Measurements from ENCODE around the gene GPSM3. TPM values are rescaled to one million over a fixed set of nuclear protein-coding genes. Genes with fewer than 3 reads are reported as not detected.

Gene GPSM3
- total RNA-seq, 4 donors from 2014 or later, result 5.7 to 17.4 (median 8.6) TPM

GRCh38 chr6:32153564-32154513 lies 38.6 kb downstream of the GPSM3 start, which contains the start of gene PPT2:
Gene PPT2, plus strand, starts transcription at chr6:32154141. Its CDS starts 454 bp downstream, at chr6:32154595.
- Histone ChIP-seq H3K9me3 (no peaks in the 10 kb centered on the region), H3K27me3 (no peaks in the 10 kb centered on the region), H3K4me1 (peaks cover 36 to 73% (median 63%) of the 10 kb centered on the region in 4 donors), H3K4me3 (peak within 1 kb of the TSS; percentile 76 to 84 (median 80)), H3K27ac (replicated peaks in 1 of 4) (peak within 1 kb of the TSS; percentile 90 to 94 (median 93)), H3K36me3 (peaks cover 12 to 41% (median 37%) of the 10 kb centered on the region in 4 donors)
- 3% methylated on average over 46 of the region's 52 CpGs for WGBS
- intact Hi-C loops (cut with DNase I), result loop anchor here (2.0 kb wide), 1 partner anchor 35 kb away; no protein-coding TSS in a partner anchor
- peak; percentile 98 for DNase-seq (ENCODE audit: extremely low spot score)
- TF ChIP-seq POLR2A (IDR thresholded peaks at IDR 0.05; ENCODE audit: low read depth), result peak; percentile 36
- TF ChIP-seq EP300 (IDR thresholded peaks at IDR 0.05), result no peak
- TF ChIP-seq POLR2AphosphoS5 (IDR thresholded peaks at IDR 0.05), result peak; percentile 84 to 94
- TF ChIP-seq, protein P1, sequence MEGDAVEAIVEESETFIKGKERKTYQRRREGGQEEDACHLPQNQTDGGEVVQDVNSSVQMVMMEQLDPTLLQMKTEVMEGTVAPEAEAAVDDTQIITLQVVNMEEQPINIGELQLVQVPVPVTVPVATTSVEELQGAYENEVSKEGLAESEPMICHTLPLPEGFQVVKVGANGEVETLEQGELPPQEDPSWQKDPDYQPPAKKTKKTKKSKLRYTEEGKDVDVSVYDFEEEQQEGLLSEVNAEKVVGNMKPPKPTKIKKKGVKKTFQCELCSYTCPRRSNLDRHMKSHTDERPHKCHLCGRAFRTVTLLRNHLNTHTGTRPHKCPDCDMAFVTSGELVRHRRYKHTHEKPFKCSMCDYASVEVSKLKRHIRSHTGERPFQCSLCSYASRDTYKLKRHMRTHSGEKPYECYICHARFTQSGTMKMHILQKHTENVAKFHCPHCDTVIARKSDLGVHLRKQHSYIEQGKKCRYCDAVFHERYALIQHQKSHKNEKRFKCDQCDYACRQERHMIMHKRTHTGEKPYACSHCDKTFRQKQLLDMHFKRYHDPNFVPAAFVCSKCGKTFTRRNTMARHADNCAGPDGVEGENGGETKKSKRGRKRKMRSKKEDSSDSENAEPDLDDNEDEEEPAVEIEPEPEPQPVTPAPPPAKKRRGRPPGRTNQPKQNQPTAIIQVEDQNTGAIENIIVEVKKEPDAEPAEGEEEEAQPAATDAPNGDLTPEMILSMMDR (IDR thresholded peaks at IDR 0.05), result peak in 2 of 3 experiments; percentile 27 to 30

DNA sequence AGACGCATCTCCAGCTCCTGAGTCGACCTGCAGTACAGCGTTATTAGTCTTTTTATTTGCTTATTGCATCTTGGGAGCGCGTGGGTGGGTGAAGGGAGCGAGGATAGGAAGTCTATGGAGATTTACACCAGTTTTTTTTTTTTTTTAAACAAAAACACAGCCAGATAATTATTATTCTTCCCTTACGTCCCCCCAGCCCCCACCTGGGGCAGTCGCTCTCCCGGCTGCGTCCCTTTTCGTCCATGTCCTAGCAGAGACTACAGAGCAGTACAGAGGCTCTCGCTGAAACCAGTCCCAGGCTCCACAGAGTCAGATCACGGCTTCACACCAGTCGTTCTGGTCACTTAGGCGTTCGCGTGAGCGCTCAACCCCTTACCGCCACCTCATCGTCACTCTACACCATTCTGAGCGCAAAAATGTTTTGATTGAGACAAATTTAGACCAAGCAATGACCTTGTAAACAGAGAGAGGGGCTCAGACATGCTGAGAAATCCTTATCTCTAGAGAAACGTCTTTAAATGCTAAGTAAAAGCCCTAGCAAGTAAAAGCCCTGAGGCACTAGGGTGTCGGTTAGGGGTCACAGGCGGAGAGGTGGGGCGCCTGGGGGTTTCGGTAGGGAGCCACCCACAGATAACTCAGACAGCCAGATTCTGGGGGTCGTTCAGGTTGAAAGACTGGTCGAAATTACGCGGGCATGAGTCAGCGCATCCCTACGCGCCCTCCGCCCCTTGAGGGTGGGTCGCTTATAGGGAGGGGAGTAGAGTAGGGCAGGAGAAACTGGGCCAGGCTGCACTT lies 39.5 kb downstream of the GPSM3 start:
- H3K9me3 ChIP-seq, result no peaks in the 10 kb centered on the region
- no peaks in the 10 kb centered on the region for H3K27me3 ChIP-seq
- peaks cover 4 to 41% (median 31%) of the 10 kb centered on the region in 4 donors for H3K36me3 ChIP-seq
- peak overlapping the region; percentile 90 to 94 (median 93) for H3K27ac ChIP-seq (replicated peaks in 1 of 4)
- peaks cover 37 to 73% (median 63%) of the 10 kb centered on the region in 4 donors for H3K4me1 ChIP-seq
- WGBS, result 26% methylated on average over 35 of the region's 35 CpGs
- peak overlapping the region; percentile 76 to 84 (median 80) for H3K4me3 ChIP-seq
- TF ChIP-seq POLR2A (IDR thresholded peaks at IDR 0.05; ENCODE audit: low read depth), result no peak
- TF ChIP-seq, protein P1 (IDR thresholded peaks at IDR 0.05), result no peak
- no peak for TF ChIP-seq EP300 (IDR thresholded peaks at IDR 0.05)
- no peak for TF ChIP-seq POLR2AphosphoS5 (IDR thresholded peaks at IDR 0.05)
- intact Hi-C loops (cut with DNase I), result no loop called here
- no peak for DNase-seq (ENCODE audit: extremely low spot score)

- no peak for DNase-seq (ENCODE audit: extremely low spot score)
- 20% methylated on average over 9 of the region's 24 CpGs for WGBS
- Histone ChIP-seq H3K4me1 (peaks cover 37 to 71% (median 63%) of the 10 kb centered on the region in 4 donors), H3K27ac (replicated peaks in 1 of 4) (peak within 1 kb of the TSS; percentile 90 to 94 (median 93)), H3K27me3 (no peaks in the 10 kb centered on the region), H3K9me3 (no peaks in the 10 kb centered on the region), H3K4me3 (peak within 1 kb of the TSS; percentile 76 to 84 (median 80)), H3K36me3 (peaks cover 0 to 33% (median 23%) of the 10 kb centered on the region in 4 donors)
- intact Hi-C loops (cut with DNase I), result no loop called here
- TF ChIP-seq, protein P1 (IDR thresholded peaks at IDR 0.05), result no peak
- TF ChIP-seq EP300 (IDR thresholded peaks at IDR 0.05) (no peak), POLR2AphosphoS5 (IDR thresholded peaks at IDR 0.05) (no peak), POLR2A (IDR thresholded peaks at IDR 0.05; ENCODE audit: low read depth) (no peak)
Observed at GRCh38 chr6:32151863-32152768, 40.3 kb downstream of the GPSM3 start, which contains the start of gene PRRT1. Gene PRRT1, minus strand, starts transcription at chr6:32151939. Its CDS starts 112 bp downstream, at chr6:32151827.
